Cardiac septum (tissue), 1 donor: Measurements from ENCODE around the gene AMELX. TPM values are rescaled to one million over a fixed set of nuclear protein-coding genes. Genes with fewer than 3 reads are reported as not detected.

Experiments used
- DNase-seq: peaks from one replicate; pipeline ENCODE4 v3.0.0-alpha.2; 2020; ENCODE audit warnings: low spot score
- intact Hi-C: fragments of 100-400 bp; cut with DNase I; formaldehyde crosslinking; loops from one replicate; pipeline ENCODE4 v1.14.0; 2022
- total RNA-seq: library from RNA; stranded (reverse); fragmentation: NEBNext Ultra II Directional; extraction: Animal tissue kit (Norgen Biotek cat#: 25700); gene quantifications from one replicate; pipeline ENCODE4 v1.2.1, GENCODE V29; 2021
- donor health status: DM: no; HTN: no; CAD: no.

The AMELX gene
- total RNA-seq, 1 donor from 2014 or later: not detected

DNA sequence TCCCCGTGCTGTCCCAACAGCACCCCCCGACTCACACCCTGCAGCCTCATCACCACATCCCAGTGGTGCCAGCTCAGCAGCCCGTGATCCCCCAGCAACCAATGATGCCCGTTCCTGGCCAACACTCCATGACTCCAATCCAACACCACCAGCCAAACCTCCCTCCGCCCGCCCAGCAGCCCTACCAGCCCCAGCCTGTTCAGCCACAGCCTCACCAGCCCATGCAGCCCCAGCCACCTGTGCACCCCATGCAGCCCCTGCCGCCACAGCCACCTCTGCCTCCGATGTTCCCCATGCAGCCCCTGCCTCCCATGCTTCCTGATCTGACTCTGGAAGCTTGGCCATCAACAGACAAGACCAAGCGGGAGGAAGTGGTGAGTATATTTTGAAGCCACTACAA lies 5.4 kb downstream of the AMELX start:
- intact Hi-C loops: no loop called here
- DNase-seq: no peak

DNA sequence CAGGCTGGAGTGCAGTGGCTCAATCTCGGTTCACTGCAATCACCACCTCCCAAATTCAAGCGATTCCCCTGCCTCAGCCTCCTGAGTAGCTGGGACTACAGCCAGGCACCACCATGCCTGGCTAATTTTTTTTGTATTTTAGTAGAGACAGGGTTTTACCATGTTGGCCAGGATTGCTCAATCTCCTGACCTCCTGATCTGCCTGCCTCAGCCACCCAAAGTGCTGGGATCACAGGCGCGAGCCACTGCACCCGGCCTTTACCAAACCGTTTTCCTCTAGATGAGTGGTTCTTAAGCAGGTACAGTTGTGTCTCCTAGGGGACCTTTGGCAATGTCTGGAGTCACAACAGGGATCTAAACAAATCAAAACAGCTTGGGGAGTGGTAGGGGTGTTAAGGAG lies 11.6 kb downstream of the AMELX start:
- no peak for DNase-seq
- intact Hi-C loops: no loop called here

DNA sequence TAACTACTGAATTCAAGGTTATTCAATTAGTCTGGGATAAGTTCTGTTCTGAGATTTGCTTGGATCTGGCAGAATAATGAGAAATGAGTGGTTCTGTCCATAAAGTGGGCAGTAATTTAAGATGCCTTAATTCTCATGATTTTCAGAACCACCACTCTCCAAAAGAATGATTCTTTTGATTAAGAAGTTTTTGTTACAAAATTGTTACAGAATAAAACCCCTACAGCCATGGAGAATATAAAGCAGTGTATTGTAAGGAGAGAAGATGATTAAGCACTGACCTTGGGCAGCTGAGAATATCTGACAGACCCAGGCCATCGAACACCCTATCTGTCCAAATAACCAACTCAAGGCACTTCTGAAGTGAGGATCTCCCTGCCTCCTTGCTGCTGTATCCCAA lies 12.4 kb downstream of the AMELX start:
- DNase-seq: no peak
- intact Hi-C loops: no loop called here

DNA sequence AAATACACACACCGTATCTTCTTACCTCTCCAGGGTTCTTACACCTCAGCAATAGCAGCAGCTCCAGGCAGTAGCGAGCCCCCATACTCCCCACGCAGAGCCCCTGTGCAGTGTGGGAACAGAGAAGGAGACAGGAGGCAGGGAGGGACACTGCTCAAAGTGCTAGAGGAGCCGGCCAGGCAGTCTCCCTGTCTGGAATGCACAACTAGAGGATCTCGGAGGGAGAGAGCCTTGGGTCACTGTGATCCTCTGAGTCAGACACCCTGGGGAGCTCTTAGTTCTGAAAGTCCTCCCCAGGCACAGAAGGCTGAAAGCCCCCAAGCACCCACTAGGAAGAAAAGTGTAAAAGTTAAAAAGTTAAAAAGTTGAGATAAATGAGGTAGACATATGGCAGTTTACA lies 16.0 kb downstream of the AMELX start:
- intact Hi-C loops: no loop called here
- no peak for DNase-seq

DNA sequence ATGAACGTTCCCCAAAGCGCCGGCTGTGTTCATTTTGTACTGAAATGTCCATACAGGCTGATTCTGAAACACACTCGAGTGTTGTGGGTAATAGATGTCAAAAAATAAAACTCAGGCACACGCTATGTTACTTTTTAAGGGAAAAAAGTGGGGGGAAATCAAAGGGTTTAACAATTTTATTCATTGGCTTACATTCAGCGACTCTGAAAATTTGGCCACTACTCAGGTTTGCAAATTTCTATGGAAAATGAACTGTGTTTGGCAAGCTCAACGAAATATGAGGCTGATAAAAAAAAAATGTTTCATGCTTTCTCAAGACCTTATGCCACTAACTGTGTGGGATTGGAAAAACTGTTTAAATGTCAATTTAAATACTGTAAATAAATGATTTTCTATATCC lies 18.5 kb downstream of the AMELX start:
- intact Hi-C loops: no loop called here

DNA sequence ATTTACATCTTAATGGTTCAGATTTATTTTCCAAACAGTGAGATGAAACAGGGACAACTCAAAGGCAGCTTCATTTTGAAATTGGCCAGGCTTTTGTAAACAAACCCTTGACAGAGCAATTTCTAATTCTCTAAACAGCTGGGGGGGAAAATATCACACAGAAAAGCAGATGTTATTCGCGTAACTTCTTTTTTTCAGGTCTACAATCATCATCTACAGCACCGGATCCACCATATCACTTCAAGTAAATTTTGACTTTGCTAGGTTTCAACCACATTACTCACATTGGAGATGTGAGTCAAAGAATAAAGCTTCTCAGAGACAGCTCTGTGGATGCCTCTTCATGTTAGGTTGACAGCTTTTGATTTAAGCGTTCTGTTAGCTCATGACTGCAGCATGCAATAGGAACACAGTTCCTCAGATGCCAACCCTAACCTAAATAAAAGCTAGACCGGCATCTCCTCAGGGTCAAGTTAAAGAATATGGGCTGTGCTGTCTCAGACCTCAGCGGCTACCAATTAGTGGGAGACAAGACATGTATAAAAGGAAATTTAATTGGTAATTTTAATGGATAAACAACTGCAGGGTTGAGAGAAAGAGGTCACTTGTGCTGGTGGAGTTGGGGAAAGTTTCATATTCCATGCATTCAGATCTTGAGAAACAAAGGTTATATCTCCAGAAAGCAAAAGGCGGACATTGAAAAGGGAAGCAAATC lies 26.8 kb downstream of the AMELX start:
- intact Hi-C loops: no loop called here
- no peak for DNase-seq

More for the DNA sequence above, 18.5 kb downstream of the AMELX start:
- DNase-seq: no peak

DNA sequence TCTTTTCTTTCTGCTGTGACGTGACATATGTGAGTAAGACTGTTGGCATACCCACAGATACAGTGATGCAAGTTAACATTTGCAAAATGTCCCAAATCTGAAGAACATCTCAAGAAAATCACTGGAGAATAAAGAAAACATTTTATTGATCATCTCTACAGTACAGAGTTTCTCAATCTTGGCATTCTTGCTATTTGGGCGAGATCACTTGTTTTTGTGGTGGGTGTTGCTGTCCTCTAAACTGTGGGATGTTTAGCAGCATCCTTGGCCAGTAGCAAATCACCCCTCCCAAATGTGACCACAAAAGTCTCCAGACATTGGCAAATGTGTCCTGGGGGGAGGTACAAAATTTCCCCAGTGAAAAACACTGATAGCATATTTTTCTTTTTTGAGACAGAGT lies 28.8 kb downstream of the AMELX start:
- DNase-seq: no peak
- intact Hi-C loops: no loop called here

DNA sequence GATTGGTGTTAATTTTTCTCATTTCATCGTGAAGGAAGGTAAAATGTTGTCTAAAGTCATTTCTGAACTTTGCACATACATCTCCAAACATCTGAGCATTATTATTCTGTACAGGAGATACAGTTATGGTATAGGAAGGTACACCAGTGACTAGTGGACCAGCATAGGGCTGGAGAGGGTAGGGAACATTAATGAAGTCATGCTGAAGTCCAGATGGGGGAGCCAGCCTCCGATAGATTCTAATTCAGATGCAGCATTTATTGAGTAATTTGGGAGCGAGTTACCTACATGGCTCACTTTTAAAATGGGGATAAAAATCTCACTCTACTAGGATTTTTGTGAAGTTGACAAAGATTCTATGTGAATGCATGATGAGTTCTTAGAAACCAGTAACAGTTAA lies 34.9 kb downstream of the AMELX start:
- intact Hi-C loops: no loop called here

DNA sequence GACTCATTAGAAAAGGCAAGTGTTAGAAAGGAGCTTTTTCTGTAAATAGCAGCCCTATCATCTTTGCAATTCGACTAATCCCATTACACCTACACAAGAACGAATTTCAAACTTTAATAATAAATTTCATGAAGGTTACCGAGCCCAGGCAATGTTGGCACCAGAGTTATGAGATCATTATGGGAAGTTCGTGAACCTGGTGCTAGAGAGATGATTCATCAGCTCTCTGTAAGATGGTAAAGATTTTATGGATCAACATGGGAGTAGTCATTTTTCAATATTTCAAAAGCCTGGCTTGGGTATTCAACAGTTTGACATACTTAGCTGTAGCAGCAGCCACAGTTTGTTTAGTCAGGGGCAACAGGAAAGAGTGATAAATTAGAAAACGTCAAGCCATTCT lies 35.8 kb downstream of the AMELX start:
- intact Hi-C loops: no loop called here

More for the DNA sequence above, 34.9 kb downstream of the AMELX start:
- no peak for DNase-seq

DNA sequence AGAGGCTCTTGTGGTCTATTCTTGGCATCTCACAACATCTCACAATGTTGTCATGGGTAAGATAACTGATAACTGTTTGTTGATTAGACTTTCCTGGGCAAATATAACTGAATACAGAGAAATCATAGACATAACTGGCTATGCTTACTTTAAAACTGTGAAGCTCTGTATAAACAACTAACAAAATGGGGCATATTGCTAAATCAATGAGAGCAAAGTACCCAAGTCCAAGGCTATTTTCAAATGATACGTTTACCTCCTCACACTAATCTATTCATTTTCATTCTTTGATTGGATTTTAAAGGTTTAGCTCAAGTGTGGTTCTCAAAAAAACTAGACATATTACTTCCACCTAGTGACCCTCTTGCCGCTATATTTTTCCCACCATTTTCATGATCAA lies 38.6 kb downstream of the AMELX start:
- no peak for DNase-seq
- intact Hi-C loops: no loop called here

More for the DNA sequence above, 35.8 kb downstream of the AMELX start:
- DNase-seq: no peak

DNA sequence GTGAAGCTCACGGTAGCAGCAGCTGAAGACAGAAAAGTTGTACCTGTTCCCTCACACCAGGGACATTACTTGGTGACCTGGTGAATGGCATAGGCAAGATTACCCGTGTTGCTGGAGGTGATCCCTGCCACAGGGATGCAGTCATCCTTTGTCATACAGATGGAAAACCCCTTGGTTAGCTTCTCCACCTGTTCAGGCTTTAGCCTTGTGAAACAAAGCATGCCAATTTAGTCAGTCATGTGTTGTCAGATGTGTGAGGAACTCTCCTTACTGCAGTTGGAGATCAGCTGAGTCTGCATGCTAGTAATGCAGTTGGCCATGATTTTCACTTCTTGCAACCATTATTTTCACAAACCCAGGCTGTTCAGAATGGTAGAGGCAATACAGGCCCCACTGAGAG lies 41.0 kb downstream of the AMELX start:
- intact Hi-C loops: no loop called here
- no peak for DNase-seq

DNA sequence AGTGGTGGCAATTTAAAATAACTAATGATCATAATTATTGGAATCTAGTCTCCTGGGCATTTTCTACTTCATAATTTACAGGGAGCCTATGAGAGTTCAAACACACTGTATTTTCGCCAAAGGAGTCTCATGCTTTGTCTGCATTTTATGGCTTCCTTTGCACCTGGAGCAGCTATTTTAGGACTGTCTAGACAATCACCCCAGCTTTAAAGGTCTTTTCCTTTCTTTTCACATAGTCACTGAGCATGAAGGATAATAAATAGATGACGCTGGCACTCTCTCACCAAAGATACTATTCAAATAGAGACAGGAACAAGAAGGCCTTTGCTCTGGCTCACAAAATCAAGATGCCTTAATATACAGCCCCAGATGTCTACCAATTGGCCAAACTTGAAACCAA lies 43.0 kb downstream of the AMELX start:
- DNase-seq: no peak
- intact Hi-C loops: no loop called here

DNA sequence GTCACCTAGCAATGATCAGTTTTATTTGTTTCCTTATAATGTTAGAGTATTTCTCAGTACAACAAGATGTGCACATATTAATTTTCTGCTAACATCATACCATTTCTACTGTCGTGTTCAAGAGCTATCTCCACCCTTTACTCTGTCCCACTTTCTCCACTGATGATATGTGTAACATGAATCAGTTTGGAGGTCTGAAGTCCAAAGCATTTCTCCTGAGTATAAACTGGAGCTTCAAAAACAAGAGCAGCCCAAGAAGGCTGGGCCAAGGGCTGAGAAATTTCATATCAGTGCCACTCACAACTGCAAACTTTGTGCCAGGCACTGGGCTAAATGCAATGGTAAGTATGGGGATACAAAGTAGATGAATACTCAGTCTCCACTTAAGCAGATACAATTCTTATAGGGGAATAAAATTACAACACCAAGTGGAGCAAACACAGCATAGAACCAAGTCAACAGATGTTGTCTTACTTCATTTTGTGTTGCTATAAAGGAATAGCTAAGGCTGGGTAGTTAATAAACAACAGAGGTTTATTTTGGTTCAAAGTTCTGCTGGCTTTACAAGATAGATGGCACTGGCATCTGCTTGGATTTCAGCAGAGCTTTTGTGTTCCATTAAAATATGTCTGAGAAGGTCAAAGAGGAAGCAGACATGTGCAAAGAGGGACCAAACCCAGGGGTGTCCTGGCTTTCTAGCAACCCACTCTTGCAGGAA lies 44.2 kb downstream of the AMELX start:
- DNase-seq: no peak
- intact Hi-C loops: no loop called here

DNA sequence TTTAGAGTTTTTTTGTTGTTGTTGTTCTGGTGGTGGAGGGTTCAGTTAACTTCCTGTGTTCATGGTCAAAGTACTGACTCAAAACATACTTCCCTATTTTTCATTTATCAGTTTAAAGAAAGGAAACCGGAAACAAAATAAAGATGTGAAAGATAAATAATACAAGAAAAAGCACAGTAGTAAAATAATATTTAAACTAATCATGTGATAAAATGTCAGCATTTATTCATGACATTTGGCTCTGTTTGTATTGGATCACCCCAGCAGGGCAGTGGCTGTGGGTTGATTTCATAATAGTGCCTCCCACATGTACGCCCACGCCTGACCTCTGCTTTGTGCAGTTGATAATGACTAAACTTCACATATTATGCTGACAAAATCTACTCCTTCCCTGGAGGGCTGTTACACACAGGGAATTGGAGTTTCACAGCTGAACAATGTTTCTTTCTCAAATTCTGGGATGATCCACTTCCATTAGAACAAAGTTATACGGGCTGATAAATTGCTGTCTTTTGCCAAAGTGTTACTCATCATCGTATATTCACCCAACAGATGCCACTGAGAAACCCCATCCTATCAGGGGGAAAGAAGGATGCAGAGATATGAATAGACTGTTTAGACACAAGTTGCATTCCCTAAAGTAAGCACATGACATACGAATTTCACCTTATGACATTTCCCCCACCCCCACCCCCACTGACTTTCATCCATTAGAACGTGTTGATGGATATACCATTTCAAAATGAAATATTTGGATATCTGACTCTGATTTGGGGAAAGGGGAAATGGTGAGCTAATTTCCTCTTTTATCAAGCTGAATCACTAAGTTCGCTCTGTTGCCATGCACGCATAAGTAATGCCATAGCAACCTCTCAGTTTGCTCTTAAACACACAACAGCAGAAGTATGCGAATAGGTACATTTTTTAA lies 48.3 kb downstream of the AMELX start:
- intact Hi-C loops: no loop called here
- DNase-seq: no peak

DNA sequence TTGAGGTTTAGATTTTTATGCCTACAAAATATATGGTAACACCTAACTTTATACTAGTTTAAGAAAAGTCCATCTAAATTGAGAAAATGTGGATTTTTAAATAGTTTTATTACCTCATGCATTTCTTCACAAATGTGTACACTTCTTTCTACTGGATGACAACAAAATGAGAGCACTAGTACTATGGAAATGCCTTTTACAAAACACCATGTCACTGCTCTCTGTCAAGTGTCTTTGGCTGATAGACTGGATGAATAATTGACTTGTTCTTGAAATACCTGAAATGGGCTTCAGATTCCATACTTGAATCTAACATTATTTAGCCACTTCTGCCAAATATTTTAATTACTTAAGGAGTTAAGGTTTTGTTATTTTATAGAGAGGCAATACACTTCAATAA lies 49.5 kb downstream of the AMELX start:
- intact Hi-C loops: no loop called here
- no peak for DNase-seq

DNA sequence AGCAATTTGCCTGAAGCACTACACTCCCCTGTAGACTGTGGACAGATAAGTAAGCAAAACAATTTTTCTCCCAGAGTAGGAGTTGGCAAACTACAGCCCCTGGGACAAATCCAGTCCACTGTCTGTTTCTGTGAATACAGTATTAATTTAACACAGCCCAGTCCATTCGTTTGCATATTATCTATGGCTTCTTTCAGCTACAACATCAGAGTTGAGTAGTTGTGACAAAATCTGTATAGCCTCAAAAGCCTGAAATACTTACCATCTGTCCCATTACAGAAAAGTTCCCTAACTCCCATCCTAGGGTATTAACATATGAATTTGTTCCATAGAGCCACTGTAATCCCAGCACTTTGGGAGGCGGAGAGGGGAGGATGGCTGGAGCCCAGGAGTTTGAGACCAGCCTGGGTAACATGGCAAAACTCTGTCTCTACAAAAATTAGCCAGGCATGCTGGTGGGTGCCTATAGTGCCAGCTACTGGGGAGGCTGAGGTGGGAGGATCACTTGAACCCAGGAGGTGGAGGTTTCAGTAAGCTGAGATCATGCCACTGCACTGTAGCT lies 53.0 kb downstream of the AMELX start:
- intact Hi-C loops: no loop called here
- DNase-seq: no peak

DNA sequence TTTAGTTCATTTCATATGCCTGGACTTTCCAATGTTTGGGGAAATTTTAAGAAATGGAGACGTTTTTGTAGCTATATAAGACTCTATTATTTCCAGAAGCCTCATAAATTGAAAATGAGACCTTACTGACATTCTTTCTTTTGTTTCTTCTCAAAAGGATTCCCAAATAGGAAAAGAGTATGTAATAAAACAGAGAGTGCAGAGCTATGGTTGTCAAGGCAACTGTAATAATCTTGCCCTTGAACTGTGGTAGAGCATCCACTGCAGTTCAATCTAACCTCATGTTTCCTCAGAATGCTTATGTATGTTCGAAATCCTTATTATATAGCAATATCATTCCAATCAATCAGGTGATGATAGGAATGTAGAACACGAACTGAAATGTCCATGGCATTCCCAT lies 54.1 kb downstream of the AMELX start:
- intact Hi-C loops: no loop called here
- DNase-seq: no peak

DNA sequence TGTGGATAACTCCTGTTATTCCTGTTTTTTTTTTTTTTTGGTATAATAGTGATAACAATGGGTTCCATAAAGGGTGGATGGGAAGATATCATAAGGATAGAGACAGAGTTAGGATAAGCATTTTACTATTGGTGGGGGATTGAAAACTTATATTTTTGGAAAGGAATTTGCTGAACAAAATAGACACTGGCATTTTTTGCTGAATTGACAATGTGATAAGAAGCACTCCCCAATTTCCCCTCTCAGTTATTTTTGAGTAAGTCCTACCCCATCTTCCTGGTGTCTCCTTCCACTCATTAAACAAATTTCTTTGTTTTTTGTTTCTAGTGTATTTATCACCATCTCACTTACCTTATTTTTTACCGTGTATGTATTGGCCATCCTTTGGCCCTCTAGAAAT lies 55.8 kb downstream of the AMELX start:
- no peak for DNase-seq
- intact Hi-C loops: no loop called here

DNA sequence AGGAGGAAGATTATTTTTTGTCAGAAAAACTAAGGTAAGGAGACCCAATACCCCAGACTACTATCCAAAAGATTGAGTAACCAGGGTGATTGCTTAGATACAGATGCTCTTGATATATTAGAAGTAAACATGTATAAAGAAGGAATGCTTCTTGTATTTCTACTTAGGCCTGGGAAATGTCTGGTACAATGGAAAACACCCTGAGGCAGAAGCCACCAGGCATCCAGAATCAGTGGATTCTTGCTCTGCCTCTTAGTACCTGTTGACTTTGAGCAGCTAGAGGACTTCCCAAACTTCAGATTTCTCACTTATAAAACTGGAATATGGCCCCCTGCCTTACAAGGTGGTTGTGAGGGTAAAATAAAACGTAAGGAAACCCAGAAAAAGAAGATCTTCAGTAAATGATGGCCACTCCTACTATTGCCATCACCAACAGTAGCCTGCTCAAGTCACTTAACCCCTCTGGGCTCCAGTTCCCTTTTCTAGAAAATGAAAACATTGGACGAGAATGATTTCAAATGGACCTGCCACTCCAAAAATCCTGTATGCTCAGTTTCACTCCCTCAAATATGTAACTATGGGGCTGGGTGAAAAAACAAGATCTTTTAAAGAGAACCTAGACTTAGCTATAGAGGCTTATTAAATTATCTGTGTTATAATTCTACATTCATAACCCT lies 56.6 kb downstream of the AMELX start:
- DNase-seq: no peak
- intact Hi-C loops: no loop called here
